GM21576 (cell line): ENCODE results near the gene SETBP1.

Source experiments
- ATAC-seq: cut with Tn5 transposase; IDR thresholded peaks from one replicate; pipeline ENCODE4 v1.9.1; 2021; ENCODE audit warnings: mild to moderate bottlenecking, moderate library complexity; ENCODE audit not compliant: unreplicated experiment

The SETBP1 gene

DNA sequence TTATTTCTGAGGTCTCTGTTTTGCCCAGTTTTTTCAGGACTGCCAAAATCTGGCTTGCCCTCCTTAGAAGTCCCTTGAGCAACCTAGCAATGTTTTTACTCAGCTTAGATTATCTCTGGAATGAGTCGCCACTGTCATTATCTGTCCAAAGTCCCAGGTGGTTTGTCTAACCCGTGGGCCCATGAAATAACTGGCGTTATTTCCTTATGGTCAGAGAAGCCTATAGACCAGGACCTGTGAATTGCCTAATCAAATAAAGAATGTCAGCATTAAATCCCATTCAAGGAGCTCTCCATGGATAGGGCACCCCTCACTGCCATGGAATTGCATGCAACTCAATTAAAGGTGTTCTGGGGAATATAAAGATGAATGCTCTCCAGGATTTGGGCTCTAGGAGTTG is 373.9 kb downstream of the SETBP1 start:
- no peak for ATAC-seq

DNA sequence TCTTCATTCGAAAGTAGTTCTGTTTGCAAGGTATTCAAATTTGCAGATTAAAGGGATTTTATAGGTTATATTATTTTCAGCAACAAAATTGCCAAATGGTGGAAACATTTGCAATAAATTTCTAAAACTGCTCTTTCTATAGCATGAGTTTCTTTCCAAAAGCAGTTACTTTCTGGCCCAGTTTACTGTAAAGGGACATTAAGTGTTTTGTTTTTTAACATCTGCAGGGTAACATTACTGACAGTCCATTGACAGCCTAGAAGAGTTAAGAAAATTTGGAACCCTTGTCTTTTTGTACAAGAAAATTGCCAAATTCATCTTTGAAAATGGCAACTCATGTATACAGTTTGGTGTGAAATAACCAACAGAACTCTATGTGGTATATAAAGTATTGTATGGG is 375.1 kb downstream of the SETBP1 start:
- ATAC-seq, result no peak

DNA sequence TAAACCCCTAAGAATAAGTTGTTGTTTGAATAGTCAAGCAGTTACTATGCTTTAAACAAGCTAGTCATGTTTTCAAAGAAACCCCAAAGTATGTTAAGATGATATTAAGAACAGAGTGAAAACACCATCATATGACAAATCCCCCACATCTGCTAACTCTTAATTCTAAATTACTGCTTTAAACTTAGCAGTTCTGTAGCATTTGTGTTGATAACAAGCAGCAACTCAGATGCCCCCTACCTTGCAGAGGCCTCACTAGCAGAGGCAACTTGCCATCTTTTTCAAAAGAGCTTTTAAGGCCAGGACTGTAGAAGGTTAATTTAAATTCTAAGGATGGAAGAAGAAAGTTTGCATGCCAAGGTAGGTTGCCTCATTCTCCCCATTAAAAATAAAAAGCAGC is 376.2 kb downstream of the SETBP1 start:
- no peak for ATAC-seq

DNA sequence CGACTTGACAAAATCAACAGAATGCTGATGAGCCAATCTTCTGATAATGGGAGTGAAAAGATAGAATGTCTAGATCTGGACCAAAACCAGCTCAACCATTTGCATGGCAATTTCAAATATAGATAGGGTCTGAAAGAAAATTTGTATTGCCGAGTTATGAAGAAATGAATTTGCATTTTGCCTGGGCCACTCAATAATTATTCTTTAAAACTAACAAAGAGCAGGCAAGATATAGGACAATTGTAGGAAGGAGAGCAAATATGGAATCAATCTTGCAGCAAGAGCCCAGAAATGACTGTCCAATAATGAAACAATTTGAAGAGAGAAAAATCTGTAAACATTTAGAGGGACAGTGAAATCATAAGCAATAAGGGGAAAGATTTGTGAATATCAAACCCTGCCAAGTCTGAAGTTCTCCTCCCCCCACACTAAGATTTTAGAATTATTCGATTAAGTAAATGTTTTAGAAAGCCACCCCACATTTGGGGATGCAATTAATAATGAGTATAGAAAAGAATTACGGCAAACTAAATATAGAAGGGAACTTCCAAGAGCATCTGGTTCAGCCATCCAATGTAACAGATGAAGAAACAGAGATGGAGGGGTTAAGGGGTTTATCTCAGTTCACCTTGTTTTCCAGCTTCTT is 377.4 kb downstream of the SETBP1 start:
- ATAC-seq, result no peak

DNA sequence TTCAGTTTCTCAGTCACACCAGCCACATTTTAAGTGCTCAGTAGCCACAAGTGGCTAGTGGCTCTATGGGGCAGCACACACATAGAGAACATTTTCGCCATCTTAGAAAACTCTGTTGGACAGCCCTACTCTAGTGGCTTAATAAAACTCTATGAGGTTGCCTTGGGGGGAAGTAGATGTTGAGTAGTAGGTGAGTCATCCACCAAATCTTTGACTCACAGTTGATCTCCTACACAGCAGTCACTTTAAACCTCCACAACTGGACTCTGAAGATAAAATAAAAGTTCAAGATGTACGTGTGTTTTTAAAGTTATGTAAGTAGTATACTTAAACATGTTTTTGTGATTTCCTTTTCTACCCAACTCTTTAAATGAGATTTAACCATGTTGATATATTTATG is 379.0 kb downstream of the SETBP1 start:
- no peak for ATAC-seq

DNA sequence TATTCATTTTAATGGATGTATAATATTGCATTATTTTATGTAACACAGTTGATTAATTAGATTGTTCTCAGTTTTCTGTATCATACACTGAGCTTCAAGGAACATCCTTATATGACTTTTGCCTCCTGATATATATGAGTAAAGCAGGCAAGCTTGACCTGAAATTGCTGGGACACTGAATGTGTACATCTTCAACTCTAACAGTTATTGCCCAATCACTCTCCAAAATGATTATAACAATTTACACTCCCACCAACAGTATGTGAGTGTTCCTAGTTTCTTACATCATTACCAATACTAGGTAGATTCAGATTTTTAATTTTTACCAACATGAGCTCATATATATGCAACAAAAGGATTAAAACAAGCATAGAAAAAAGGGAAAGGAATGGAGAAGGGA is 379.4 kb downstream of the SETBP1 start:
- no peak for ATAC-seq

DNA sequence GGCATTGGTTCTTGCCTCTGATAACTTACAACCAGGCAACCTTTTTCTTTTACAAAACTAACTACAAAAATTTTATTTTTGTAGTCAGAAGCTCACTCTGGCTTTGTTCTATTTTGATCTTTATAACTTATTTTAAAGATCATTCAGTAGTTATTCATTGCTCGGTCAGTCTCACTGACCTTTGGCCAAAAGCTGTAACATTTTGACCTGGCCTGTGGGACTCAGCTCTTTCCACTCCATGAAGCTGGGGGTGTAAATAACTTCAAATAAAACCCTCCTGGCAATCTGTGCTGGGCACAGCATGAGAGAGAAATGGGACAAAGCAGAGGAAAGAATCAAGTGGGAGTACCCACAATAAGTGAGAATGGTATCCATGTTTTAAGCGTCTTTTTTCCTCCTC is 380.7 kb downstream of the SETBP1 start:
- no peak for ATAC-seq

DNA sequence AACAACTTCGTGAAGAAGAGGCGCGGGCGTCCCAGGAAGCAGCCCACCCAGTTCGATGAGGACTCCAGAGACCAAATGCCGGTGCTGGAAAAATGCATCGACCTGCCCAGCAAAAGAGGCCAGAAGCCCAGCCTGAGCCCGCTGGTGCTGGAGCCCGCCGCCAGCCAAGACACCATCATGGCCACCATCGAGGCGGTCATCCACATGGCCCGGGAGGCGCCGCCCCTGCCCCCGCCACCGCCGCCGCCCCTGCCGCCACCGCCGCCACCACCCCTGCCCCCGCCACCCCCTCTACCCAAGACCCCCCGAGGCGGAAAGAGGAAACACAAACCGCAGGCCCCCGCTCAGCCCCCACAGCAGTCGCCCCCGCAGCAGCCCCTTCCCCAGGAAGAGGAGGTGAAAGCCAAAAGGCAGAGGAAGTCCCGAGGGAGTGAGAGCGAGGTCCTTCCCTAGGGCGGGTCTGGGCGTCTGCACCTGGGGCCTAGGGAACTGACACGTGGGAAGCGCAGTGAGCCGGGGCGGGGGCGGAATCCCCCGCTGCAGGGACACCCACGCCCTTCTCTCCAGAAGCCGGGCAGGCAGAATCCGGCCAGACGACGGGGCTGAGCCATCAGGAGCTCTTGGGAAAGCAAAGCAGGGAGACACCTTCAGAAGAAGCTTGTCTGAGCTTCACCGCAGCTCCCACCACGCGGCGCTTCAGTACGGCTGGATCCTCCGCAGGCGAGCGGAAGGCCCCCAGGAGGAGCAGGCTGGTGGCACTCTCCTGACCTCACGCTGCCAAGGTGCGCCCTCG is 382.8 kb downstream of the SETBP1 start:
- no peak for ATAC-seq

DNA sequence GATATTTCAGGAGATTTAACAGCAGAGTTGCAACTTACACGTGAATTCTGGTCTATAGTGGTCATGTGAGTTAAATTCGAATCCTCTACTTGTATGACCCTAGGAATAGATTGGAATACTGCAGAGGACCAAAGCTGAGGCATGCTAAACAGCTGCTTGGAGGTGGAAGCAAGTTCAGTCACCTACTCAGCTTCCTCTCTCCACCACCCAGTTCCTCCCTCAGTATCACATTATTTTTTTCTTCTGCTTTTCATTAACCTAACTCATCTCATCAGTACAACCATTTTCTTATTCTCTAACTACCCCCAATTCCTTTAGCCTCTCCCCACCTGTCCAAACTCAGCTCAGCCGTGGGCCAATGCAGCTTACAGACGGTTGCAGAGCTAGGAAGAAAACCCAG is 385.5 kb downstream of the SETBP1 start:
- no peak for ATAC-seq

DNA sequence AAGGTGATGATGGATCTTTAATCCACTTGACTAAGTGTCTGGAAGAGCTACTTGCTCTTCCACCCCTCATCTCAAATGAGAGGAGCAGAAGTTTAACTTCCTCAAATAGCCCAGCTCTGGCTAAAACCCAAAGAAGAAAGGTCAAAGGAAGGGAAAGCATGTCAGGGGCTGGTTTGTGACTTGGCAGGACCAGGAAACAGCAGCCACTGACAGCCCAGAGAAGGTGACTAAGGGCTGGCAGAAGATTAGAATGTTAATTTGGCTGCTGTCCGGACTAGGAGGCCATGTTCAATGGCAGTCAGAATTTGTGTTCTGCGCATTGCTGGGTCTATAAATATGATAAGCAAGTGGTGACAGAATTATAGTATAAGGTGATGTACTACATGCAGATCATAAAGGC is 386.2 kb downstream of the SETBP1 start:
- no peak for ATAC-seq

DNA sequence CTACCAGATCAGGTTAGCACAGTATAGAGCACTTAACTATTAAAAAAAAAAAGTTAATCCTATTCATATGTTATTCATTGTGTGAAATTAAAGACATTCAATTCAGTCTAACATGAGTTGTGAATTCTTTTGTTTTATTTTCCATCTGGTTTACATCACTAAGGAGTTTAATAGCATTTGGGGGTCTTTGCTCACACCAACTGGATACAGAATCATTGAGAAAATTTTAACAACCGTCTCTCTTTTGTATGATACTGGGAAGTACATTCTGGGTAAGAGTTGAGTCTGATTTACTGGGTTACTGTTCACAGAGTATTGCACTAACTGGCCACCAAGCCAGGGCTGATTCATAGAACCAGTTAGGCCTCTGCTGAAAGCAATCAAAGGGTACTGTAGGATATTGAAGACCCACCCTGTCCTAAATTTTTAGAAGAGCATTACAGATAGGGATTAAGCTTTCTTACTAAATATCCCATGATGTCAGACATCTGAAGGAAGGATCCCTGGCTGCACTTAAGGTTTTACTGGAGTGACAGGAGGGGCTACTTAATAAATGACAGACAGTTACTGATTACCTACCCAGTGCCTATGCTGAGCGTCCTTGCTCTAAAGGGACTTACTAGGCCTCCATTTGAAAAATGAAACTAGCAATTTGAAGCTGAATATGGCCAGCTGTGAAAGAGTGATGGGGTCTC is 387.9 kb downstream of the SETBP1 start:
- no peak for ATAC-seq

DNA sequence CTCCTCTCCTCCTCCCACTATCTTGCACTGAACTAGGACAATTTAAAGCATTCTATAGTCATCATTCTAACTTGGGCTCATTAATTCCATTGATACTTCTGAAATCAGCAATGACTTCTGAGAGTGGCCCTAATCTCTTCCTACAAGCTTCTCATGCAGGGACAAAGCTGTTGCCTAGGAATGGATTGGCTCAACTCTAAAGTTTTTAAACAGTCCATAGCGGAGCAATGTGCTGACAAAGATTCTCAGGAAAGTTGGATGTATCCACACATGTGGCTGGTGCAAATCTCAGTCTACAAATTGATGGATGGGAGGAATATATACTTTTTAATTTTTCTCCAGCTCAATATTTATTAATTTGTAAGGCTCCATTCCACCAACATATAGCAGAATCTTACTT is 388.9 kb downstream of the SETBP1 start:
- no peak for ATAC-seq

DNA sequence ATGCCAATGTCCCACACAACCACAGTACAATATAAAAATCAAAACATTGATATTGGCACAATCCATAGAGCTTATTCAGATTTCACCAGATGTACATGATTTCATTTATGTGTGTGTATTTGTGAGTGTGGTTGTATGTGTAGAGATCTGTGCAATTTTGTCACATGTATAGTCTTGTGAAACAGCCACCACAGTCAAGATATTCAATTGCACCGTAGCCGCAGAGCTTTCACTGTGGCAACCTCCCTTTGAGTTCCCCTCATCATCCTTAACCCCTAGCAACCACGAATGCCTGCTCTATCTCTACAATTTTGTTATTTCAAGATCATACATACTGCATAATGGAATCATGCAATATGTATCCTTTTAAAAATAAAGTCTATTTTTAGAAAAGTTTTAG is 391.3 kb downstream of the SETBP1 start:
- no peak for ATAC-seq

DNA sequence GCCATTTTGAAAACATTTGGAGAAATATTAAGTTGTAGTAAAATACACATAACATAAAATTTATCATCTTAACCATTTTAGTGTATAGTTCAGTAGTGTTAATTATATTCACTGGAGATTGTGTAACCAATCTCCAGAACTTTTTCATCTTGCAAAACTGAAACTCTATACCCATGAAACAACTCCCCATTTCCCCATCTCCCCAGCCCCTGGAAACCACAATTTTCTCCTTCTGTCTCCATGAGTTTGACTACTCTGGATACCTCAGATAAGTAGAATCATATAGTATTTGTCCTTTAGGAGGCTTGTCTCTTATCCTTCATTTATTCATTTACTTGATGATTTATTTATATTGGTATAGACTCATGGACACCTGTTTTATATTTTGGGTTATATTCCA is 392.9 kb downstream of the SETBP1 start:
- ATAC-seq, result no peak

DNA sequence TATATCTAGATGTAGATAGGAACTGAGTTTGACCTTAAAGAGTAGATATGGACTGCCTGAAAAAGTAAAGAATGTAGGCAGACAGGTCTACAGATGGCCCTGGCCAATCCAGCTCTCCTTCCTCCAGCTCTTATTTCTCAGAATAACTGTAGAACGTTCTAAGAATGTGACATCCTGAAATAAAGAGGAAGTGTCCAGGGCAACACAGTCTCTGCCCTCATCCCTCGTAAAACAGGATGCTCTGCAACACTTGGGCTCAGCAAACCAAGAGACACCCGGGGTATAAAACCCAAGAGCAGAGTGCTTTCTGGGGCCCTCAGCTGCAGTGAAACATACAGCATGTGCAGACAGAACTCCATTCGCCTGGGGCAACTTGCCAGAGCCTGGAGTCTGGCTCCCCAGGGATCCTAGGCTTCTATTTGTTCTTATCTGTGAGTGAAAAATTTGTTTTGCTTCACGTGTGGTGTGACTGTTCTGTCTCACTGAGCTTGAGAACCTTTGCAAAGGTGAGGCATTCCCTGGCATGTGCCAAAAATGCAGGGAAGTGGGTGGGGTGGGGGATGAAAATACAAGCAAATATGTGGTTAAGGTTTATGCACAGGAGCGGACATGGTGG is 401.0 kb downstream of the SETBP1 start:
- ATAC-seq, result no peak

DNA sequence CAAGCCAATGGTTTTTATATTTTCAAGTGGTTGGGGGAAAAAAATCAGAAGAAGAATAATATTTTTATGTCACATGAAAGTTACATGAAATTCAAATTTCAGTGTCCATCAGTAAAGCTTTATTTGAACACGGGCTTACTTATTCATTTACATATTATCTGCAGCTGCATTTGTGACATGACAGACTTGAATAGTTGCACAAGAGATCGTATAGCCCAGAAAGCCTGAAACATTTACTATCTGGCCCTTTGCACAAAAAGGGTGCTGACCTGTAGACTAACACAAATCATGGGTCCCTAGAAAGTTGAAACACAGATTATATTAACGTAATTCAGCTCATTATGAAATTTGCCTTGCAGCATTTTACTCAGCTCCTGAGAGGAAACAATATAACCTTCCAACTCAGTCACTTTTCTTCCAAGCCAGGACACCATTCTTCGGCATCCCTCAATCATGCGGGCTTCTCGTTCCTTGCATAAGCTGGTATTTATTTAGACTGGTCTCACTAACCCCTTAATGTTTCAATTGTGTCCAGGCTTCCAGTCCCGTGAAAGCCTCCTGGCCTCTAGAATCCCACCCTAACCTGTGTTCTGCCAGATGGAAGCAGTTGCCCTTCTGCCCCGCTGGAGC is 402.7 kb downstream of the SETBP1 start:
- ATAC-seq, result no peak

DNA sequence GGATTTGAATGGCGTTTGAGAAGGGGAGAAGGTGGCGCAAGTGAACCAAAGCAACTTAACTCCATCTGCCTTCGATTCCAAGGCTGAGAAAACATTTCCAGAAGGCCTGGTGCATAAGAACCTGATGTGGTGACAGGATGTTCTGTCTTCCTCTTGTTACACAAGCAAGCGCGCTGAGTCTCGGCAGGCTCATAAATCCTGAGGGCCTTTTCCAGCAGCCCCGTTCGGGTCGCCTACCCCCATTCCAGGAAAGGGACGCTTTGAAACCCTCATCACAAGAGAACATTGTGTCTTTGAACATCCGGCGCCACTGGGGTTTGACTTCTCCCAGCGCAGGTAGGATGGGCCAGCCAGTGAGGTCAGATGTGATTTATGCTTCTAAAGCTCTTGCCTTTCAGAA is 403.5 kb downstream of the SETBP1 start:
- ATAC-seq, result no peak

DNA sequence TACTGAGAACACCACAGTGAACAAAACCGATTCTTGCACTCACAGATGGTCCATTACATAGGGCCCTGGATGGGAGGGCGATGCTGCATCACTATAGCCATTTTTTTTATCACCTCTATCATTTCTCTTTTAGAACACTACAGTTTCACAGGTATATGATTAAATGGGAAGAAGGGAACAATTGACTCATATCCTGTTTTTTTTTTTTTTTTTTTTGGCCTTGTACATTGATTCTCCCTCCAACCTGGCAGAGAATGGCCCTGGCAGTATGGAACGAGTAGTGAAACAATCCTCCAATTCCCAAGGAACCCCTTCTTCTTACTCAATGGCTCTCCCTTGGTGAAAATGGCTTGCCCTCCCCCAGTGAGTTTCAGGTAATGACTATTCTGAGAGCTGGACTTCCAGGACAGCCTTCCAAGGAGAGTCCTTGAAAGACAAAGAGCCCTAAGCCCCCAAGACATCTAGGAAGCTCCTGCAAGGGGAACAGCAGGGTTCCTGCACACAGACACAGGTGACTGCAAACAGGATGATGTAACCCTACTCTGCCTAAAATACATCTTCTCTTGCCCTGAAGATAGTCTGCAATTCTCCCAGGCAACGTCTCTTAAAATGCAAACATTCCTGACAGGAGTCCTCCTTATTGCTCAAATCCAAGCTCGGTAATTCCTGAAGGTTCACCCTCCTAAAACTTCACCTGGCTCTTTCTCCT is 405.4 kb downstream of the SETBP1 start:
- ATAC-seq, result no peak

DNA sequence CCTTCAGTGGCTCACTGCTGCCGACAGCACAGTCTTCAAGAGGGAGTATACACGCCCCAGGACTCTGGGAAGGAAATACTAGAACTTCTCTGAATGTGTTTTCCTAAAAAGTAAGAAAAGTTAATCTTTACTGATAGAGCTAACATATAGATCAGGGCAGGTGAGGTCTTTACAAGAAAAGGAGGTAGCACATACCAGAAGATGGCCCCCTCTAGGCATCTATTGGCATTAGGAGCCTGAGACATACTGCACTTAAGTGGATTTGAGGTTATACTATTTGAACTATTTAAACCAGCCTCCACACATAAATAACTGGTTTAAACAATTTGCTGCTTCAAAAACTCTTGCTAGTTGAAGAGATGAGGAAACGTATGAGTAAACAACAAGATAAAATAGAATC is 406.1 kb downstream of the SETBP1 start:
- no peak for ATAC-seq

DNA sequence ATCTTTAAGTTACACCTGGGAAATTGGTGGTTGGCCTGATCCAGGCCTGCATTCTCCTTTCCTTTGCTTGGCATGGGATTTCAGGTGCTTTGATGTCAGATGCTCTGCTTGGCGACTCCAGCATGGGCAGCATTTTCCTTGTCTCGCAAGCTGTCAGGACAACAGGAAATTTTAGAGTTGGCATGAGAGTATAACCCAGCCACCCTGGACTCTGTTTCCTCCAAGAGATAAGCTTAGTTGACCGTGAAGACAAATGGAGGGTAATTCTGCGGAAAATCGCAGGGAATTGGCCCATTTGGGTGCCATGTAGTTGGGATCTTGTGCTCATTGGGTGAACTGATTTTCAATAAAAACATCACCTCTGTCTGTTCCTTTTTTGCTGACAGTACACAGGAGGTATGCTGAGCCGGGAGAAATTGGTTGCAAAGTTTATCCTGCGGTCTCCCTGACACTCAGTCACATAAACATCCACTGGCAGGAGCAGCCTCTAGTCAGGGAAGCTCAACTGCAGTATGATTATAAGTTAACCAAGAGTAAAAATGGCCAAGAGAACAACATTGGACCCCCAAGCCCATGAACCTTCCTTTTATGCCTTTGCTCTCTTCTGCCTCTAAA is 409.9 kb downstream of the SETBP1 start:
- no peak for ATAC-seq
